ENCODE data around the gene ACSM2B.
"Not testable (repeated sequence)": the region's sequence is repeated elsewhere in the genome, so short reads cannot be mapped to it uniquely, and the experiment has no call there.

DNA sequence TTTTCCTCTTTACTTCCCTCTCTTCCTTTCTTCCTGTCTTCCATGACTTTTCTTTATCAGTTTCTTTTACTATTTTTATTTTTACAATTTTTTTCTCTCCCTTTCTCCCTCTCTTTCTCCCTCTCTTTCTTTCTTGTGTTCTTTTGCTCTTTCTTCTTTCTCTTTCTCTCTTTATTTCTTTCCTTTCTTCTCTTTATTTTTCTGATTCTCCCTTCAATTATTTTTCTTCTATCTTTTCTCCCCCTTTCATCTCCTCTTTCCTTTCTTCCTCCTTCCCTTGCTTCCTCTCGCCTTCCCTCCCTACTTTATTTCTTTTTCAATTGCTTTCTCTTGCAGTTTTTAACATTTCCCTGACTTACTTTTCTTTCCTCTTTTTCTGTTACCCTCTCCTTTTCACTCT lies 39.5 kb downstream of the ACSM2B start:
- TF ChIP-seq, protein P1, sequence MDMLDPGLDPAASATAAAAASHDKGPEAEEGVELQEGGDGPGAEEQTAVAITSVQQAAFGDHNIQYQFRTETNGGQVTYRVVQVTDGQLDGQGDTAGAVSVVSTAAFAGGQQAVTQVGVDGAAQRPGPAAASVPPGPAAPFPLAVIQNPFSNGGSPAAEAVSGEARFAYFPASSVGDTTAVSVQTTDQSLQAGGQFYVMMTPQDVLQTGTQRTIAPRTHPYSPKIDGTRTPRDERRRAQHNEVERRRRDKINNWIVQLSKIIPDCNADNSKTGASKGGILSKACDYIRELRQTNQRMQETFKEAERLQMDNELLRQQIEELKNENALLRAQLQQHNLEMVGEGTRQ (IDR thresholded peaks at IDR 0.05; ENCODE audit: low read depth, low read length): not testable (repeated sequence)
- TF ChIP-seq POLR2A, CEBPB (IDR thresholded peaks at IDR 0.05; ENCODE audit: low read depth, low read length): not testable (repeated sequence)
- TF ChIP-seq, protein P2, sequence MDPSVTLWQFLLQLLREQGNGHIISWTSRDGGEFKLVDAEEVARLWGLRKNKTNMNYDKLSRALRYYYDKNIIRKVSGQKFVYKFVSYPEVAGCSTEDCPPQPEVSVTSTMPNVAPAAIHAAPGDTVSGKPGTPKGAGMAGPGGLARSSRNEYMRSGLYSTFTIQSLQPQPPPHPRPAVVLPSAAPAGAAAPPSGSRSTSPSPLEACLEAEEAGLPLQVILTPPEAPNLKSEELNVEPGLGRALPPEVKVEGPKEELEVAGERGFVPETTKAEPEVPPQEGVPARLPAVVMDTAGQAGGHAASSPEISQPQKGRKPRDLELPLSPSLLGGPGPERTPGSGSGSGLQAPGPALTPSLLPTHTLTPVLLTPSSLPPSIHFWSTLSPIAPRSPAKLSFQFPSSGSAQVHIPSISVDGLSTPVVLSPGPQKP (IDR thresholded peaks at IDR 0.05; ENCODE audit: borderline replicate concordance, low read depth, low read length): not testable (repeated sequence)
- TF ChIP-seq, protein P3, sequence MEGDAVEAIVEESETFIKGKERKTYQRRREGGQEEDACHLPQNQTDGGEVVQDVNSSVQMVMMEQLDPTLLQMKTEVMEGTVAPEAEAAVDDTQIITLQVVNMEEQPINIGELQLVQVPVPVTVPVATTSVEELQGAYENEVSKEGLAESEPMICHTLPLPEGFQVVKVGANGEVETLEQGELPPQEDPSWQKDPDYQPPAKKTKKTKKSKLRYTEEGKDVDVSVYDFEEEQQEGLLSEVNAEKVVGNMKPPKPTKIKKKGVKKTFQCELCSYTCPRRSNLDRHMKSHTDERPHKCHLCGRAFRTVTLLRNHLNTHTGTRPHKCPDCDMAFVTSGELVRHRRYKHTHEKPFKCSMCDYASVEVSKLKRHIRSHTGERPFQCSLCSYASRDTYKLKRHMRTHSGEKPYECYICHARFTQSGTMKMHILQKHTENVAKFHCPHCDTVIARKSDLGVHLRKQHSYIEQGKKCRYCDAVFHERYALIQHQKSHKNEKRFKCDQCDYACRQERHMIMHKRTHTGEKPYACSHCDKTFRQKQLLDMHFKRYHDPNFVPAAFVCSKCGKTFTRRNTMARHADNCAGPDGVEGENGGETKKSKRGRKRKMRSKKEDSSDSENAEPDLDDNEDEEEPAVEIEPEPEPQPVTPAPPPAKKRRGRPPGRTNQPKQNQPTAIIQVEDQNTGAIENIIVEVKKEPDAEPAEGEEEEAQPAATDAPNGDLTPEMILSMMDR (conservative IDR thresholded peaks at IDR 0.05; ENCODE audit: low read depth, low read length): not testable (repeated sequence)
